ENCODE results near the gene LAMA3.

Gene LAMA3

GRCh38 chr18:23793051-23793450 is 103.8 kb downstream of the LAMA3 start:
- H3K36me3 ChIP-seq = no peaks in the 10 kb centered on the region
- H3K27me3 ChIP-seq (ENCODE audit: insufficient read depth, low read depth, severe bottlenecking) = no peaks in the 10 kb centered on the region
- no peak for DNase-seq
- no peak for TF ChIP-seq CTCF (IDR thresholded peaks at IDR 0.05; ENCODE audit: low read depth, low read length)
- no peaks in the 10 kb centered on the region for H3K9me3 ChIP-seq (ENCODE audit: severe bottlenecking)
- H3K27ac ChIP-seq = no peak overlapping the region
- no peak overlapping the region for H3K4me3 ChIP-seq (ENCODE audit: low read depth, low read length)

GRCh38 chr18:23793985-23794867 is 105.0 kb downstream of the LAMA3 start:
- H3K4me3 ChIP-seq (ENCODE audit: low read depth, low read length) = no peak overlapping the region
- no peak for DNase-seq
- no peaks in the 10 kb centered on the region for H3K36me3 ChIP-seq
- H3K27me3 ChIP-seq (ENCODE audit: insufficient read depth, low read depth, severe bottlenecking) = no peaks in the 10 kb centered on the region
- TF ChIP-seq CTCF (IDR thresholded peaks at IDR 0.05; ENCODE audit: low read depth, low read length) = no peak
- H3K27ac ChIP-seq = no peak overlapping the region
- no peaks in the 10 kb centered on the region for H3K9me3 ChIP-seq (ENCODE audit: severe bottlenecking)

DNA sequence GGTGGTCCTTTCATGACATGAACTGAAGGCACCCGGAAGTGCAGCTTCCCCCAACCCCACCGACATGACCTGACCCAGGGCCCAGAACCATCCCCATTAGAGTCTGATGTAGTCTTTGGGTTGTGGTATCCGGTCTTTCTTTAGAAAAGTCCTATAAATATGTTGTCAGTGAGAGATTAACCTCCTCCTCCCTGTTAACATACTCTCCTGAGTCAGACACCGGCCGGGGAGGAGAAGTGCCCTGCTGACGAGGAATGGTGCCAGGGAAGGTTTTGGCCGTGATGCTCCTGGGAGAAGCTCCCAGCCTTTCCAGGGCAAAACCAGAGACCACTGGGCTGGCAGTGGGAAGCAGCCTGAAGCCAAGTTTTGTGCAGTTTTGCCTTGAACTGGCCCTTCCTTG is 109.0 kb downstream of the LAMA3 start:
- H3K36me3 ChIP-seq = no peaks in the 10 kb centered on the region; the same call in 1 of the 2 replicates
- no peaks in the 10 kb centered on the region for H3K27me3 ChIP-seq (ENCODE audit: insufficient read depth, low read depth, severe bottlenecking)
- H3K9me3 ChIP-seq (ENCODE audit: severe bottlenecking) = peaks cover 2% of the 10 kb centered on the region
- TF ChIP-seq CTCF (IDR thresholded peaks at IDR 0.05; ENCODE audit: low read depth, low read length) = no peak
- no peak overlapping the region for H3K4me3 ChIP-seq (ENCODE audit: low read depth, low read length)
- DNase-seq = no peak
- no peak overlapping the region for H3K27ac ChIP-seq

DNA sequence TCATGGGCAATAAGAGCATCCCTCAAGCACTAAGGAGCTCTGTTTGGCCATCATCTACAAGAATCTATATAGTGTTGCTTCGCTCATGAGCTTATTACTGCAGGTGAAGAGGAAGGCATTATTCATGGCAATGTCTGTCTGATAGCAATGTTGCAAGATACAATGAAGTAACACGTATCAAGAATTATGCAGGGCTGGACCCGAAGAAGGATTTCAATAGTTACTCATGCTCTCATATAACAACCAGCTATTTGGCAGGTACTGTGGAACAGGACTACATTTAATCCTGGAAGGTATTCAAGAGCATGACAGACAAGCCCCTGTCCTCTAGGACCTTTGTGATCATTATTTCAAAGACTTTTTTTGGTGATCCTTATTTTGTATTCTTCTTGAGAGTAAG is 109.6 kb downstream of the LAMA3 start:
- Histone ChIP-seq H3K4me3 (ENCODE audit: low read depth, low read length) (no peak overlapping the region), H3K9me3 (ENCODE audit: severe bottlenecking) (peaks cover 2% of the 10 kb centered on the region), H3K27me3 (ENCODE audit: insufficient read depth, low read depth, severe bottlenecking) (no peaks in the 10 kb centered on the region), H3K36me3 (no peaks in the 10 kb centered on the region; the same call in 1 of the 2 replicates), H3K27ac (no peak overlapping the region)
- no peak for DNase-seq
- TF ChIP-seq CTCF (IDR thresholded peaks at IDR 0.05; ENCODE audit: low read depth, low read length) = no peak

GRCh38 chr18:23799540-23799939 is 110.3 kb downstream of the LAMA3 start:
- peaks cover 2% of the 10 kb centered on the region for H3K9me3 ChIP-seq (ENCODE audit: severe bottlenecking)
- no peak overlapping the region for H3K27ac ChIP-seq
- no peaks in the 10 kb centered on the region; the same call in 1 of the 2 replicates for H3K36me3 ChIP-seq
- no peak overlapping the region for H3K4me3 ChIP-seq (ENCODE audit: low read depth, low read length)
- TF ChIP-seq CTCF (IDR thresholded peaks at IDR 0.05; ENCODE audit: low read depth, low read length) = no peak
- H3K27me3 ChIP-seq (ENCODE audit: insufficient read depth, low read depth, severe bottlenecking) = no peaks in the 10 kb centered on the region
- no peak for DNase-seq

Data from WERI-Rb-1 (cell line).